Bronchial epithelial cell (primary cell): ENCODE data around the gene ARHGAP10. TPM values are rescaled to one million over a fixed set of nuclear protein-coding genes. Genes with fewer than 3 reads are reported as not detected.
A peak's percentile ranks its signal among the peaks of the same experiment; 100 is the strongest.

Experiments used
- DNase-seq: peaks from one replicate; pipeline ENCODE4 v3.0.0-alpha.2; 2010; ENCODE audit warnings: low read depth
- FAIRE-seq: peaks from 2 replicates; lab custom pipeline; 2011; peaks lifted over from hg19 to GRCh38; lab: Jason Lieb, UNC
- H3K27me3 ChIP-seq: 2 replicates; pipeline ENCODE4 v1.5.1; 2011; ENCODE audit warnings: low read length; ENCODE audit not compliant: control insufficient read depth, insufficient read depth
- H3K36me3 ChIP-seq: 2 replicates; pipeline ENCODE4 v1.5.1; 2011; ENCODE audit warnings: low read length; ENCODE audit not compliant: control insufficient read depth, insufficient read depth
- H3K4me3 ChIP-seq: 2 replicates; pipeline ENCODE4 v1.5.1; 2011; ENCODE audit warnings: mild to moderate bottlenecking, low read depth, low read length, control low read depth
- total RNA-seq: library from RNA; depleted of rRNA; stranded (reverse); fragments of >200 nt; gene quantifications from 2 replicates; pipeline ENCODE4 v1.2.1, GENCODE V29; 2014
- TF ChIP-seq, protein P1 (sequence below): IDR thresholded peaks from 2 replicates; pipeline ENCODE4 v1.5.1; 2011; ENCODE audit warnings: mild to moderate bottlenecking, moderate library complexity, low read length, control low read depth, inconsistent platforms; ENCODE audit not compliant: insufficient read depth, severe bottlenecking

ARHGAP10 gene
- total RNA-seq, 1 donor from 2014 or later, result 8.4 TPM

DNA sequence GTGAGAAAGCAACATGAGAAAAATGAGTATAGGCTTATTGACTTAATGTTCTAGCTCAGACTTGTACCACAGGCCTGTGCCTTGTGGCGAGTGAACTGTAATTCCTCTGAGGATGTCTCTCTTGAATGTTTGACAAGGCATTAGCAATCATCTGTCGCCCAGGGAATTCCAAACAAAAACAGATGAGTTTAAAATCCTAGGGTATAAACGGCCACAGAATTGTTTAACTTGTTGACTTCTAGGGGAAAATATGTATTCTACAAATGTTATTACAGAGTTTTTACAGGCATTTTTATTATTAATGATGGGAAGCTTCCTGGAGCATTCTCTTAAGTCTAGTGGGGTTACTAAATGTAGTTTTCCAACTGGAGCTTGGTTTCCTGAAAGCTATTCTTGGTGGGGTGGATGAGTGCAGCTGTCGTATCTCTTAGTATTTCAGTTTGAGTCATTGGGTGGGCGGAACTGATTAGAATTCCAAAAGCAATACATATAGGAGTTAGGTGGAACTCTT, 40.6 kb downstream of the ARHGAP10 start:
- no peaks in the 10 kb centered on the region for H3K27me3 ChIP-seq
- FAIRE-seq (no peak), DNase-seq (peak; percentile 90)
- no peaks in the 10 kb centered on the region for H3K36me3 ChIP-seq
- TF ChIP-seq, protein P1, sequence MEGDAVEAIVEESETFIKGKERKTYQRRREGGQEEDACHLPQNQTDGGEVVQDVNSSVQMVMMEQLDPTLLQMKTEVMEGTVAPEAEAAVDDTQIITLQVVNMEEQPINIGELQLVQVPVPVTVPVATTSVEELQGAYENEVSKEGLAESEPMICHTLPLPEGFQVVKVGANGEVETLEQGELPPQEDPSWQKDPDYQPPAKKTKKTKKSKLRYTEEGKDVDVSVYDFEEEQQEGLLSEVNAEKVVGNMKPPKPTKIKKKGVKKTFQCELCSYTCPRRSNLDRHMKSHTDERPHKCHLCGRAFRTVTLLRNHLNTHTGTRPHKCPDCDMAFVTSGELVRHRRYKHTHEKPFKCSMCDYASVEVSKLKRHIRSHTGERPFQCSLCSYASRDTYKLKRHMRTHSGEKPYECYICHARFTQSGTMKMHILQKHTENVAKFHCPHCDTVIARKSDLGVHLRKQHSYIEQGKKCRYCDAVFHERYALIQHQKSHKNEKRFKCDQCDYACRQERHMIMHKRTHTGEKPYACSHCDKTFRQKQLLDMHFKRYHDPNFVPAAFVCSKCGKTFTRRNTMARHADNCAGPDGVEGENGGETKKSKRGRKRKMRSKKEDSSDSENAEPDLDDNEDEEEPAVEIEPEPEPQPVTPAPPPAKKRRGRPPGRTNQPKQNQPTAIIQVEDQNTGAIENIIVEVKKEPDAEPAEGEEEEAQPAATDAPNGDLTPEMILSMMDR, result no peak
- no peak overlapping the region for H3K4me3 ChIP-seq

DNA sequence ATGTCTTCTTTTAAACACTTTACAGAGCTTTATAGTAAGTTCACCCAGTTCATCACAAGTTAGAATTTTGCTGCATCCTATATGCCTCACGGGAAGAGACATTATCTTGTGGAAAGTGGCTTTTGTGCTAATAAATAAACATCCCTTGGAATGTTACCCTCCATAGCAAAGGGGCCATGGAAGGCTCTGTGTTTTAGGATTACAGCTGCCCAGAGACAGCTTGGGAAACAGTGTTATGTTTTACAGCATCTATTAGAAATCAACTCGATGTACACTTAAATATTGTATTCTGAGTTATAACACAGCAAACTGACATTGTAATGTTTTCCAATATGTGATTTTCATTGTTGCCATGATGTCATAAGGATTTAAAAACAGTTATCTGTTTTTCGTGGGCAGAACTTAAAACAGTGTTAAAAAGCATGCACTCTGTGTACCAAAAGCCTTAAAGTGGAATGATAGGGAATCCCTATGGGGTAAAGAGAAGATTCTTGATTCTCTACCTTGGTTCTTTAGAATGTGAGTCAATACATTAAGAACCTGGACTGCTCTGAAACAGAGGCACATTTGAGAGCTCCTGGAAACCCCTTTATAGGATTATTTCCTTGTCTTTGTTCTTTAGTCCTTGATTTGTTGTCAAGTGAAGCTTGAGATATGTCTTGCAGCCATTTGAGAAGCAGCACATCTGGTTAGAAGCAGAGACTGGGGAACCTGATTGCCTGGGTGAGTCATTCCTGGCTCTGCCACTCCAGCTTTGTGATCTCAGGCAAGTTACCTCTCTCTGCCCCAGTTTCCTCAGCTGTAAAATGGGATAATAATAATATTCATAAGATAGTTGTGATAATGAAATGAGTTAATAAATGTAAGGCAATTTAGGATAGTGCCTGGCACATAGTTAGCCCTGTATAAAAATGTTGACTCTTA, 41.6 kb downstream of the ARHGAP10 start:
- Histone ChIP-seq H3K36me3 (no peaks in the 10 kb centered on the region), H3K4me3 (no peak overlapping the region), H3K27me3 (no peaks in the 10 kb centered on the region)
- TF ChIP-seq, protein P1, result no peak
- DNase-seq, result peak; percentile 58
- no peak for FAIRE-seq

DNA sequence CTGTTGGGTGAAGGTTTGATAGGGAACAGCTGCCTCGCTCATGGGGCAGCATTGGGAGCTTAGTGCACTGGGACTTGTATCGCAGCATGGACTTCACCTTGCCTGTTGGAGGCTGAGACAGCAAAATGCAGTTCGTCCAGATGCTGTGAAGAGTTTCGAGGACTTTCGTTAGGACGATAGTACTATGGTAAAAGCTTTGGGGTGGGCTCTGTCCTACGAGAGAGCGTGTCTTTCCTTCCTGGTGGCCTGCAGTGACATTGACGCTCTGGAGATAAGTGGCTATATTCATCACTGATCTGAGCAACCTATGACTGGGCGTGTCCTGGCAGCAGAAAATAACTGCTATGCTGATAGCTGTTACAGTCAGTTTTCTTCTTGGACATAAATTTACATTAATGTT, 44.8 kb downstream of the ARHGAP10 start:
- TF ChIP-seq, protein P1, result no peak
- no peak for FAIRE-seq
- no peaks in the 10 kb centered on the region for H3K36me3 ChIP-seq
- no peak overlapping the region for H3K4me3 ChIP-seq
- DNase-seq, result no peak
- H3K27me3 ChIP-seq, result no peaks in the 10 kb centered on the region

DNA sequence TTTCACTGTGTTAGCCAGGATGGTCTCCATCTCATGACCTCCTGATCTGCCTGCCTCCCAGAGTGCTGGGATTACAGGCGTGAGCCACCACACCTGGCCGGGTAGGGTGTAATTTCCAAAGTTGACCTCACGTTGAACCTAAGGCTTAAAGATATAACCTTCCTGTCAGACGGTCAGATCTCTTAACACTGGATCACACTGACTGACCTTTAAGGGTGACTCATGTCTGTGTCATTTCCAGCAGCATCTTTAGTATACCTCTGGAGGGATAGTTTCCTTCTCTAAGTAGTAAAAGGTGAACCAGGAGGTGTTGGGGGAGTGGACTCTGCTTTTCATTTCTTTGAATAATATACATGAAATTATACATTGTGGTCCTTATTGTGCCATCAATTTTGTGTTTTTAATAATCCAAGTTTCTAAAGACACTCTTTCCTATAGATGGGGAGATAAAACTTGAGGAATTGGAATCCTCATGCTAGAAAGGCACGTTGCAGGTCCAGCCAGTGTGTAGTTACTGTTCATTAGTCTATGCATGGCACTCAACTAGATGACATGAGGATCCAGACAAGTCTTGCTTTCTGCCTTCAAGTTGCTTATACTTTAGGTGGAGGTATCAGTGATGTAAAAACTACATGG, 45.7 kb downstream of the ARHGAP10 start:
- TF ChIP-seq, protein P1, result no peak
- Histone ChIP-seq H3K27me3 (no peaks in the 10 kb centered on the region), H3K36me3 (no peaks in the 10 kb centered on the region), H3K4me3 (no peak overlapping the region)
- peak; percentile 70 for DNase-seq
- FAIRE-seq, result no peak

DNA sequence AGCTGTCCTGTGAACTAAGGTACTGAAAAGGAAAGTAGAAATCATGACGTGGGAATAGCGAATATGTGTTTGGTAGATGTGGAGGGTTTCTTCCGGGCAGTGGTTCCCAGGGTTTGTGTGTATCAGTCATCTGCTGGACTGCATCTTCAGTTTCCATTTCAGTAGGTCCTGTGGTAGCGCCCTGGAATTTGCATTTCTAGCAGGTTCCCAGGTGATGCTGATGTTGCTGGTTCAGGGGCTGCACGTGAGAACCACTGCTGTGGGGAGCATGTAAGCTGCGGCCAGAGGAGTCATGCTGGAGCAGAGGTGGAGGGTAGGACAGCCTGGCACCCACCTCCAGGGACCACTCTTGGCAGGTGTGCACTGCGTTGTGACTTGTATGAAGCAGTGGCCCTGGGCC, 47.1 kb downstream of the ARHGAP10 start:
- Histone ChIP-seq H3K27me3 (no peaks in the 10 kb centered on the region), H3K36me3 (no peaks in the 10 kb centered on the region), H3K4me3 (no peak overlapping the region)
- FAIRE-seq (no peak), DNase-seq (no peak)
- TF ChIP-seq, protein P1, result no peak
